GM19239 (cell line): ENCODE data around the gene PNMA6F.
A peak's percentile ranks its signal among the peaks of the same experiment; 100 is the strongest.

Experiments
- DNase-seq: peaks from one replicate; pipeline ENCODE4 v3.0.0; 2011; ENCODE audit warnings: low spot score; ENCODE audit not compliant: insufficient read length
- FAIRE-seq: peaks from 2 replicates; lab custom pipeline; 2011; peaks lifted over from hg19 to GRCh38; lab: Jason Lieb, UNC

Gene PNMA6F

GRCh38 chrX:153321381-153322124, at the start of gene PNMA6F:
Gene PNMA6F, minus strand, starts transcription at chrX:153321767. Its CDS starts 1,093 bp downstream, at chrX:153320674.
- DNase-seq (no peak), FAIRE-seq (no peak)

- FAIRE-seq = no peak
- DNase-seq = no peak
These were observed 49.7 kb upstream of the PNMA6F start for GRCh38 chrX:153371256-153371655.

GRCh38 chrX:153370293-153371055, 48.9 kb upstream of the PNMA6F start:
- DNase-seq (no peak), FAIRE-seq (peak; percentile 76)

DNA sequence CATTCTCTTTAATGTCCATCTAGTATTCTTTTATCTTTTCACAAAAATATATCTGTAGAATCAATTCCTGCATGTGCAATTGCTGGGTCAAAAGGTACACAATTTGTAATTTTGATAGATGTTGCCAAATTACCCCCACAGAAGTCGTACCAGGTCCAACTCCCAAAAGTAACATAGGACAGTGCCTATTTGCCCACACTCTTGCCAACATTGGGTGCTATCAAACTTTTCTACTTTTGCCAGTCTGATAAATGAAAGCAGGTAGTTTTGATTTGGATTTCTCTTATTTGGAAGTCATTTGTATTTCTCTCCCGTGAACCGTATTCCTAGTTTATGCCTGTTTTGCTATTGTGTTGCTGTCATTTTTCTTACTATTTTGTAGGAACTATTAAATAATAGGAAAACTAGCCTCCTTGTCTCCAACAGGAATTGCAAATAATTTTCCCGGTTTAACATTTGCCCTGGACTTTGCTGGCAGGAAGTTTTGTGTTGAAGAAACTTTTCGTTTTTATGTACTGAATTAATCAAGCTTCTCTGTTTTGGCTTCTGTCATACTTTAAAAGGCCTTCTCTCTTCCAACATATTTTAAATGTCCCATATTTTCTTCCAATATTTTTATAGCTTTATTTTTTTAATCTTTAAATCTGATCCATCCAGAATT, 45.4 kb upstream of the PNMA6F start:
- no peak for FAIRE-seq
- DNase-seq = no peak

- no peak for DNase-seq
- FAIRE-seq = peak; percentile 60
These were observed 44.6 kb upstream of the PNMA6F start for GRCh38 chrX:153366119-153366518.

DNA sequence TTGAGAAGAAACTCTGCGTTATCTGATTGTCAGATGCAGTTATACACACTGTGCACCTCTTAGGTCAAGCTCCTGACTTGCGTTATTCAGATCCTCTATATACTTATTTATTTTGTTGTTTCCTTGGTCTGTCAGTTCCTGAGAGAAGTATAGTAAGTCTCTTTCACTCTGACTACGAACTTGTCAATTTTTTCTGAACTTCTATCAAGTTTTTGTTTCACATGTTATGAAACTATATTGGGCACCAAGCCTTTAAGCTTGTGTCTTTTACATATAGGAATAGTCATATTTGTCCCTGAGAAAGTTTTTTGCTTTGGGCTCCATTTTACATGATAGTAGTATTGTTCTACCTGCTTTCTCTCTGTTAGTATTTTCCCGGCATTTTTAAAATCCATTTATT, 44.1 kb upstream of the PNMA6F start:
- peak; percentile 11 for FAIRE-seq

GRCh38 chrX:153361781-153362397, 40.3 kb upstream of the PNMA6F start:
- no peak for DNase-seq

More for the DNA sequence above, 44.1 kb upstream of the PNMA6F start:
- no peak for DNase-seq

DNA sequence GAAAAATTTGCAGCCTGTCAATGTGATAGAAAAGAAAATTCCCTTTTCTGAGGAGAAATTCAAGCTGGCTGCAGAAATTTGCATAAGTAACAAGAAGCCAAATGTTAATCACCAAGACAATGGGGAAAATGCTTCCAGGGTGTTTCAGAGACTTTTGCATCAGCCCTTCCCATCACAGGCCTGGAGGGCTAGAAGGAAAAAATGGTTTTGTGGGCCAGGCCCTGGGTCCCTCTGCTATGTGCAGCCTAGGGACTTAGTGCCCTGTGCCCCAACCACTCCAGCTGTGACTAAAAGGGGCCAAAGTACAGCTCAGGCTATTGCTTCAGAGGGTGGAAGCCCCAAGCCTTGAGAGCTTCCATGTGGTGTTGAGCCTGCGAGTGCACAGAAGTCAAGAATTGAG, 36.3 kb upstream of the PNMA6F start:
- FAIRE-seq (no peak), DNase-seq (no peak)

More at GRCh38 chrX:153361781-153362397, 40.3 kb upstream of the PNMA6F start:
- FAIRE-seq = no peak

DNA sequence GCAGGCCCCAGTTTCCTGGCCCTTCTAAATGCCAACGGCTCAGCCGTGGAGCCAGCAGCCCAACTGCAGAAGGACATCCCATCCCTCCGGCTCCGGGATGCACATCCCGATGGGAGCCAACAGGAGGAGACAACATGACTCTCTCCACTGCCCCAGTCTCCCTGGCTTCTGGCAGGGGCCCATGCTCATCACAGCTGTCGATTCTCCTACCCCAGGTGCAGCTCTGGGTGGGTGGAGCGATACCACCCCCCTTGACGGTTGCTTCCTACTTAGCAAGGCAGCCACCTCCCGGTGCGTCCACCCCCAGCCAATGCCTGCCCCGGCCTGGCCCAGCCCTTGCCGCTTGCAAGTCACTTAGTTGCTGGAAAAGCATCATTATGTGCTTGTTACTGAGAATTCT, 31.8 kb upstream of the PNMA6F start:
- FAIRE-seq (no peak), DNase-seq (no peak)

- FAIRE-seq = no peak
- no peak for DNase-seq
These were observed 31.3 kb upstream of the PNMA6F start for GRCh38 chrX:153352858-153353257.

GRCh38 chrX:153351981-153352380, 30.4 kb upstream of the PNMA6F start:
- no peak for FAIRE-seq
- DNase-seq = no peak

GRCh38 chrX:153349952-153350351, 28.4 kb upstream of the PNMA6F start:
- FAIRE-seq = no peak

DNA sequence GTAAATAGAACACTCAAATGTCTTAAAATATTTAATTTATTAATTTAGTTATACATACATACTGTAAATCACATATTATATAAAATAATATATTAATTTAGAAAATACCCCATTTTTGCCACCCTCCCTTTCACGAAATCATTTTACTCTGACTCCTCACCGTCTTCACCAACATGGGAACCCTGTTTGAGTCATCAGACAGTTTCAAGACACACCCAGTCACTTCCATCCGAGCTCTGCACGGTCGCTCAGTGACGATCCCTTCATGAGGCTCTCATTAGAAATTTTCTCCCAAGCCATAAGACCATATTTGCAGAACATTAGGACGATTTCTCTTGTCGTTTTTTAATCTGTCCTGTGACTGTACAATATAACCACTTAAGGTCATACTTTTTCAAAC, 26.9 kb upstream of the PNMA6F start:
- FAIRE-seq = no peak
- DNase-seq = no peak

More at GRCh38 chrX:153349952-153350351, 28.4 kb upstream of the PNMA6F start:
- no peak for DNase-seq

- no peak for DNase-seq
- no peak for FAIRE-seq
These were observed 26.0 kb upstream of the PNMA6F start for GRCh38 chrX:153347530-153347929.

DNA sequence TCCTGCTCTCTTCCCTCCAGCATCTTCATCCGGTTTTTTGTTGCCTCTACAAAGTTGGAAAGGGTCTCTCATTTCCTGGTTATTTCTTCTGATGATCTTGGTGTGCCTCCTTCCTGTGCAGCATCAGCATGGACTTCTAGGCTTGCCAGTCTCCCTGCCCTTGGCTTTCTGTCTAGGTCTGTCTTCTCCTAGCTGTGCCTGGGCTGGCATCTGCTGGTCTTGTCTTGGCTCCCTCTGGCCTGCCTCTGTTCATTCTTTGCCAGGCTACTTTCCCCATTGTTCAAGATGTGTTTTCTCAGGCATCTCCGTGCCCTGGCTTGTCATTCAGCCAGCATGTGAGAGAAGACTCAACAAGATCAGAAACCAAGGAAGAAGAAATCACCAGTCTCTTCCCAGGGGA, 22.1 kb upstream of the PNMA6F start:
- DNase-seq = no peak
- FAIRE-seq = no peak

GRCh38 chrX:153342762-153343558, 21.4 kb upstream of the PNMA6F start:
- FAIRE-seq = peak; percentile 4
- DNase-seq = no peak

DNA sequence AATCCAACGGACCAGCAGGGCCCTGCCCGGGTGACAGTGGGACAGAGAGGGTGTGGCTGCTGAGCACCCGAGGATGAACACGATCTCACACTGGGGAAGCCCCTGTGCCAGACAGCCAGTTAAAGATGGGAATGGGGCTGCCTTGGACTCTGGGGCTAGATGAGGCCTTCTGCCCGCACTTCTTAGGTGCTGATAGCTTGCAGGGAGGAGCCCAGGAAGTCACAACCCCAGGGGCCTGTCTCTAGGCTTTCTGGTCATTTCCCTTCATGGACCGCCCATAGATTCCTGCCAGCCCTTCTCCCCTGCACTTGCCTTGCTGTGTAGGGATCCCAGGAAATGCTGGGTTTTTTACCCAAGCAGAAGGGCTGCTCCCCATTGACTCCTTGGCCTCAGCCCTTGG, 18.5 kb upstream of the PNMA6F start:
- DNase-seq (no peak), FAIRE-seq (no peak)

DNA sequence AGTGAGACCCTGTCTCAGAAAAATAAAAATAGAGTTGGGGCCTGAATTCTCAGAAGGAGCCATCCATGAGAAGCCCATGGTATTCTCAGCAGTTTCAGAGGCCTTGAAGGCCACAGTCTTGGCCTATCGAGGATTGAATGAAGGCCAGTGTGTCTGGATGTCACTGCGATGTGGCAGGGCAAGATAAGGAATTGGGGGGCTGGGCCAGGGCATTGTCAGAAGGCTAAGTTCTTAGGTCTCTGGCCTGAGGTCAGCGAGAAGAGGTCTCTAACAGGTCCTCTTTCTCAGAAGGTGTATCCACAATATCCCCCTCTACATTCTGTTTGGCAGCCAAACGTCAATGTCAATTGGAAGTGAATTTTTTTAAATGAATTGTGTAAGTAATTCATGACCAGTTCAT, 18.1 kb upstream of the PNMA6F start:
- FAIRE-seq (no peak), DNase-seq (no peak)

GRCh38 chrX:153338836-153339235, 17.3 kb upstream of the PNMA6F start:
- FAIRE-seq (no peak), DNase-seq (no peak)

DNA sequence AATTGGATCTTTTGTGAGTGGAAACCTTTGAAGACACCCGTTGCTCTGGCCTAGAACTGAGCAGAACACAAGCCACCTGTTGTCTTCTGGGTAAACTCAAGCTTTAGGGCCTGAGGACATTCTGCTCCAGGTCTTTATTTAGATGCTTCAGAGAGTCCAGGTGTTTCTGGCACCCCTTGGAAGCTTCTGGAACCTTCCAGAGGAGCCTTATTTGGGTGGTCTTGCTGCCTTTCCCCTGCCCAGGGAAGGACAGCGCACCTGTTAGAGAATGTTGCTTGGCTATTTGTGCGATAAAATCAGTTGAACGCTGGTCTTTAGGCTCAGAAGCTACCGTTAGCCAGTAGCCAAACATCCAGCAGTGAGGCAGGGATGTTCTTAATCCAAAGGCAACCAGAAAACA, 15.4 kb upstream of the PNMA6F start:
- DNase-seq (no peak), FAIRE-seq (peak; percentile 75)
